ENCODE results near the gene NEDD4L.
"Not testable (repeated sequence)": the region's sequence is repeated elsewhere in the genome, so short reads cannot be mapped to it uniquely, and the experiment has no call there.

NEDD4L gene

DNA sequence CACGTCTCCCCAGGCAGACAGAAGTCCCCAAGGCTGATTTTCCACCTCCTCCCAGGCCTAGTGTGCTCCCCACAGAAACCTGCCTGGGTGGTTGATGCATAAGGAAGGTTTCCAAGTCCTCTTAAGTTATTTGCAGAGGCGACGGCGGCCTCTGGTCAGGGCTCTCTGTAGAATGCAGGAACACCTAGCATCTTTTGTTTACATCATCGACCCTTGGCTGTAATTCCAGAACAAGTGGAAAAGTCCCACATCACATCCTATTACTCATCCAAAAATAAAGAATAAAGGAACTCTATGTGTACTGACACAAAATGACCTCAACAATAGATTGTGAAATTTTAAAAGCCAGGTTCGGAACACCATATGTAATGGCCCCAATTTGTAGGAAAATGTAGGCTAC, 373.7 kb downstream of the NEDD4L start:
- Histone ChIP-seq H3K27me3 (ENCODE audit: control insufficient read depth, insufficient read depth, low read length) (no peaks in the 10 kb centered on the region), H3K4me3 (ENCODE audit: low read length) (no peak overlapping the region), H3K36me3 (ENCODE audit: control insufficient read depth, insufficient read depth, low read length) (no peaks in the 10 kb centered on the region), H3K9ac (ENCODE audit: low read length) (no peak overlapping the region), H3K4me1 (ENCODE audit: control insufficient read depth, insufficient read depth, low read length) (peaks cover 7% of the 10 kb centered on the region), H3K9me3 (ENCODE audit: control insufficient read depth, low read length) (no peaks in the 10 kb centered on the region)

DNA sequence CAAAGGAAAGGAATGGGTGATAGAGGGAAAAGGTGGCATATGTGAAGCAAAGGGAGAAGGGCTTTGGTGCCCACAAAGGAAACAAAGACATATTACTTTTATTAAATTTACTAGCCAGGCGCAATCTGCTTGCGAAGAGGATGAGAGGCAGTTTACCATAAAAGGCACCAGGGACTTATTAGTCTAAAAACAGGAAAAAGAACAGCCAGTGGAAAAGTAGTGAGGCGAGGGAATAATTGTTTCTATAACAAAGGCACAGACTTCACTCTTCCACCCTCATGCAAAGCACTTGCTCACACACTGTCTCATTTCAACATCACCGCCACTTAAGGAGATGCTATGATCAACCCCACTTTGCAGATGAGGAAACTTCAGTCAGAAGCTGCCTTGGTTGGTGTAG, 374.3 kb downstream of the NEDD4L start:
- Histone ChIP-seq H3K9ac (ENCODE audit: low read length) (no peak overlapping the region), H3K4me1 (ENCODE audit: control insufficient read depth, insufficient read depth, low read length) (peaks cover 7% of the 10 kb centered on the region), H3K4me3 (ENCODE audit: low read length) (no peak overlapping the region), H3K9me3 (ENCODE audit: control insufficient read depth, low read length) (no peaks in the 10 kb centered on the region), H3K27me3 (ENCODE audit: control insufficient read depth, insufficient read depth, low read length) (no peaks in the 10 kb centered on the region), H3K36me3 (ENCODE audit: control insufficient read depth, insufficient read depth, low read length) (no peaks in the 10 kb centered on the region)

DNA sequence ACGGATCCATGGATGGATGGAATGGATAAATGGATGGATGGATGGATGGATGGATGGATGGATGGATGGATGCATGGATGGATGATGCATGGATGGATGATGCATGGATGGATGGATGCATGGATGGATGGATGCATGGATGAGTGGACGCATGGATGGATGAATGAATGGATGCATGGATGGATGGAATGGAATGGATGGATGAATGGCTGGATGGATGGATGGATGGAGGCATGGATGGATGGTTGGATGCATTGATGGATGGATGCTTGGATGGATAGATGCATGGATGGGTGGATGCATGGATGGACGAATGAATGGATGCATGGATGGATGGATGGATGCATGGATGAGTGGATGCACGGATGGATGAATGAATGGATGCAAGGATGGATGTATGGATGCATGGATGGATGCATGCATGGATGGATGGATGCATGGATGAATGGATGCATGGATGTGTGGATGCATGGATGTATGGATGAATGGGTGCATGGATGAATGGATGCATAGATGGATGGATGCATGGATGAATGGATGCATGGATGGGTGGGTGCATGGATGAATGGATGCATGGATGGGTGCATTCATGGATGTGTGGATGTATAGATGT, 375.7 kb downstream of the NEDD4L start:
- Histone ChIP-seq H3K36me3 (ENCODE audit: control insufficient read depth, insufficient read depth, low read length) (no peaks in the 10 kb centered on the region), H3K27me3 (ENCODE audit: control insufficient read depth, insufficient read depth, low read length) (no peaks in the 10 kb centered on the region), H3K9ac (ENCODE audit: low read length) (no peak overlapping the region), H3K9me3 (ENCODE audit: control insufficient read depth, low read length) (no peaks in the 10 kb centered on the region), H3K4me3 (ENCODE audit: low read length) (no peak overlapping the region), H3K4me1 (ENCODE audit: control insufficient read depth, insufficient read depth, low read length) (no peaks in the 10 kb centered on the region)

DNA sequence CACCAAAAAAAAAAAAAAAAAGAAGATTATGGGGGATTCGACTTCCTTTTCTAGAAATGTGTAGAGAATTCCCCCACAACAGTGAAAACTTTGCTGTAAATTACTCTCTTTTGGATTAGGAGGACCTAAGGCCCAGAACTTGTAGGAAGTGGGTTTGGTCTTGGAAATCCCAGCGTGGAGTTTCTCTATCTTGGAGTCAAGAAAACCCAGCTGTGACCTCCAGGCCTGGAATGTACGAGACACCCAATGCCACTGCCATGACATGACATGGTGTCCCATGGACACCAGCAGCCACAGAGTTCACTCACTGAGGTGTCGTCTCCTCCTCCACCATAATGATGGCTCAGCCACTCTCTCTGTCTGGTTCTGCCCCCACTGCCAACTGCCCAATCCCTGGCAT, 382.6 kb downstream of the NEDD4L start:
- Histone ChIP-seq H3K36me3 (ENCODE audit: control insufficient read depth, insufficient read depth, low read length) (no peaks in the 10 kb centered on the region), H3K9ac (ENCODE audit: low read length) (no peak overlapping the region), H3K9me3 (ENCODE audit: control insufficient read depth, low read length) (no peaks in the 10 kb centered on the region), H3K4me3 (ENCODE audit: low read length) (no peak overlapping the region), H3K4me1 (ENCODE audit: control insufficient read depth, insufficient read depth, low read length) (no peaks in the 10 kb centered on the region), H3K27me3 (ENCODE audit: control insufficient read depth, insufficient read depth, low read length) (no peaks in the 10 kb centered on the region)

DNA sequence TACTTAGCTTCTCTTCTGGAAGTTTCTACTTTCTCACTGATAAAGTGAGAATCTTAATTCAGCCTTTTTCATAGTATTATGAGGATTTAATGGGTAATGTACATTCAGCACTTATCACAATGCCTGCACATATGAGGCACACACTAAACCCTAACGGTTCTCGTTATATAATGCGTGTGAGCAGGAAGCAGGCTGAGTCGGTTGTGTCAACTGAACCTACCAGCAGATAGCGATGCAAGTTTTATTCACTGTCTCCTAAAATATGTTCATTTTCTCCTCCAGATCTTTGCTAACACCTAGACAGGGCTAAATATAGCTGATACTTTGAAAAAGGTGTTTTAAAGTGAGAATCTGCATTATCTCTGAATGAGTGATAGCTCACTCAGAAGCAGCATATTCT, 383.3 kb downstream of the NEDD4L start:
- H3K9ac ChIP-seq (ENCODE audit: low read length): no peak overlapping the region
- no peak overlapping the region for H3K4me3 ChIP-seq (ENCODE audit: low read length)
- H3K9me3 ChIP-seq (ENCODE audit: control insufficient read depth, low read length): no peaks in the 10 kb centered on the region
- H3K36me3 ChIP-seq (ENCODE audit: control insufficient read depth, insufficient read depth, low read length): no peaks in the 10 kb centered on the region
- H3K27me3 ChIP-seq (ENCODE audit: control insufficient read depth, insufficient read depth, low read length): no peaks in the 10 kb centered on the region
- no peaks in the 10 kb centered on the region for H3K4me1 ChIP-seq (ENCODE audit: control insufficient read depth, insufficient read depth, low read length)

DNA sequence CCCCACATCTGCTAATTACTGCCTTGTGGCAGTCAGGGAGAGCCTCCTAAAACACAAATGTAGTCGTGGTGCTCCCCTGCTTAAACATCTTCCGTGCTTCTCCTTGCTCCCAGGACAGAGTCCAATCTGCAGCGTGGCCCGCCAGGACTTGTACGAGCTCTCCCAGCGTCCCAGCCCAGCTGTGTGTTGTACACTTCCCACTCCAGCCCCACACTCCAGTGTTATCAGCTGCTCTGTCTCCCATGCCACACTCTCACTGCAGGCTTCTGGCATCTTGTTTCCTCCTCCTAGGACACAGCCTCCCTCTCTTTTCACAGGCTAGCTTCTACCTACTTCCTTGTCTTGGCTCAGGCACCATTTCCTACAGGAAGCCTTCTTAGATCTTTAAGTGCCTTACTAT, 385.4 kb downstream of the NEDD4L start:
- no peaks in the 10 kb centered on the region for H3K27me3 ChIP-seq (ENCODE audit: control insufficient read depth, insufficient read depth, low read length)
- H3K4me3 ChIP-seq (ENCODE audit: low read length): no peak overlapping the region
- H3K9ac ChIP-seq (ENCODE audit: low read length): no peak overlapping the region
- no peaks in the 10 kb centered on the region for H3K36me3 ChIP-seq (ENCODE audit: control insufficient read depth, insufficient read depth, low read length)
- H3K4me1 ChIP-seq (ENCODE audit: control insufficient read depth, insufficient read depth, low read length): no peaks in the 10 kb centered on the region
- H3K9me3 ChIP-seq (ENCODE audit: control insufficient read depth, low read length): no peaks in the 10 kb centered on the region

DNA sequence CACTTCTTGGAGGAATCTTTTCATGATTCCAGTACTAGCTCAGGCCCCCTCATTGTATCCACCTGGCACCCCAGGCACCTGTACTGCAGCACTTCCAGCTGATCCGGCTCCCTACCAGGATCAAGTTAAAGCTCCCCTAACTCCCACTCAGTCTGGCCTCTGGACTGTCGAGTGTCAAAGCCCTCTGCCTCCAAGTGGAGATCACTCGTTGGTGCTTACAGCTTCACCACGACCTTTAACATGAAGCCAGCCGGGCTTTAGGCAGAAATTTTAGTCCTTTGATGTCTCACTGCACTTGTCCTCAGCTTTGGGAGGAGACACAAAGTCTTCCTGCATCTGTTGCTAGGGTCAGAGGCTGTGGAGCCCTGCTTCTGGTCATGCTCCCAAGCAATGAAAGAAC, 387.2 kb downstream of the NEDD4L start:
- Histone ChIP-seq H3K36me3 (ENCODE audit: control insufficient read depth, insufficient read depth, low read length) (no peaks in the 10 kb centered on the region), H3K4me3 (ENCODE audit: low read length) (no peak overlapping the region), H3K27me3 (ENCODE audit: control insufficient read depth, insufficient read depth, low read length) (no peaks in the 10 kb centered on the region), H3K9ac (ENCODE audit: low read length) (no peak overlapping the region), H3K4me1 (ENCODE audit: control insufficient read depth, insufficient read depth, low read length) (no peaks in the 10 kb centered on the region), H3K9me3 (ENCODE audit: control insufficient read depth, low read length) (no peaks in the 10 kb centered on the region)

DNA sequence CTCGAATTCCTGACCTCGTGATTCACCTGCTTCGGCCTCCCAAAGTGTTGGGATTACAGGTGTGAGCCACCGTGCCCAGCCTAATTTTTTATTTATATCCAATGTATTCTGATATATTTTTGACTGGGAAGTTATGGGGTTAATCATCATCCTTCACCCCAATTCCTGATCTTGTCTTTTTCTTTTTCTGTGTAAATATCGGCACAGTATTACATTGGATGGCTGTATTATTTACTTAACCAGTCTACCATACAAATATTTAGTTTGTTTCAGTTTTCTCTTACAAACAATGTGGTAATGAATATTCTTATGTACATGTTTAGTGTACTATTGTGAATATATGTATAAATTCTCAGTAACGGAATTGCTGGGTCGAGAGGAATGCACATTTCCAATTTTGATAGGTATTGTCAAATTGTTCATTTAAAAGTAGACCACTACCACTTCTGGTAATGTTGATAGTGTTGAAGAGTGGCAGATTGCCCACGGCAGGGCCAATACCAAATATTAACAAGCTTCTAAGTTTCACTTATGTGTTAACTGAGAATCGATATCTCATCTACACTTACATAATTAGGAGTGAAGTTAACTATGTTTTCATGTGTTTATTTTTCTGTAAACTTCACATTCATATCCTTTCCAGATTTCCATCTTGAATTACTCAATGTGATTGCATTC, 388.2 kb downstream of the NEDD4L start:
- H3K27me3 ChIP-seq (ENCODE audit: control insufficient read depth, insufficient read depth, low read length): no peaks in the 10 kb centered on the region
- no peak overlapping the region for H3K4me3 ChIP-seq (ENCODE audit: low read length)
- H3K36me3 ChIP-seq (ENCODE audit: control insufficient read depth, insufficient read depth, low read length): no peaks in the 10 kb centered on the region
- H3K4me1 ChIP-seq (ENCODE audit: control insufficient read depth, insufficient read depth, low read length): no peaks in the 10 kb centered on the region
- H3K9me3 ChIP-seq (ENCODE audit: control insufficient read depth, low read length): no peaks in the 10 kb centered on the region
- no peak overlapping the region for H3K9ac ChIP-seq (ENCODE audit: low read length)

DNA sequence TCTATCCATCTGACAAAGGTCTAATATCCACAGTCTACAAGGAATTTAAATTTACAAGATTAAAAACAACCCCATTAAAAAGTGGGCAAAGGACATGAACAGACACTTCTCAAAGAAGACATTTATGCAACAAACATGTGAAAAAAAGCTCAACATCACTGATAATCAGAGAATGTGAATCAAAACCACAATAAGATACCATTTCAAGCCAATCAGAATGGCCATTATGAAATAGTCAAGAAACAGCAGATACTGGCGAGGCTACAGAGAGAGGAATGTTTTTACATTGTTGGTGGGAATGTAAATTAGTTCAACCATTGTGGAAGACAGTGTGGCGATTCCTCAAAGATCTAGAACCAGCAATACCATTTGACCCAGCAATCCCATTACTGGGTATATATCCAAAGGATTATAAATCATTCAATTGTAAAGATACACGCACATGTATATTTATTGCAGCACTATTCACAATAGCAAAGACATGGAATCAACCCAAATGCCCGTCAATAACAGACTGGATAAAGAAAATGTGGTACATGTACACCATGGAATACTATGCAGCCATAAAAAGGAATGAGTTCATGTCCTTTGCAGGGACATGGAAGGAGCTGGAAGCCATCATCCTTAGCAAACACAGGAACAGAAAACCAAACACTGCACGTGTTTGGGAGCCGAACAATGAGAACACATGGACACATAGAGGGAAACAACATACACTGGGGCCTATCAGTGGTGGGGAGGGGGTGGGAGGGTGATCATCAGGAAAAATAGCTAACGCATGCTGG, 391.4 kb downstream of the NEDD4L start:
- not testable (repeated sequence) for H3K36me3 ChIP-seq (ENCODE audit: control insufficient read depth, insufficient read depth, low read length); H3K4me1 ChIP-seq (ENCODE audit: control insufficient read depth, insufficient read depth, low read length); H3K9ac ChIP-seq (ENCODE audit: low read length); H3K9me3 ChIP-seq (ENCODE audit: control insufficient read depth, low read length); H3K4me3 ChIP-seq (ENCODE audit: low read length); H3K27me3 ChIP-seq (ENCODE audit: control insufficient read depth, insufficient read depth, low read length)

DNA sequence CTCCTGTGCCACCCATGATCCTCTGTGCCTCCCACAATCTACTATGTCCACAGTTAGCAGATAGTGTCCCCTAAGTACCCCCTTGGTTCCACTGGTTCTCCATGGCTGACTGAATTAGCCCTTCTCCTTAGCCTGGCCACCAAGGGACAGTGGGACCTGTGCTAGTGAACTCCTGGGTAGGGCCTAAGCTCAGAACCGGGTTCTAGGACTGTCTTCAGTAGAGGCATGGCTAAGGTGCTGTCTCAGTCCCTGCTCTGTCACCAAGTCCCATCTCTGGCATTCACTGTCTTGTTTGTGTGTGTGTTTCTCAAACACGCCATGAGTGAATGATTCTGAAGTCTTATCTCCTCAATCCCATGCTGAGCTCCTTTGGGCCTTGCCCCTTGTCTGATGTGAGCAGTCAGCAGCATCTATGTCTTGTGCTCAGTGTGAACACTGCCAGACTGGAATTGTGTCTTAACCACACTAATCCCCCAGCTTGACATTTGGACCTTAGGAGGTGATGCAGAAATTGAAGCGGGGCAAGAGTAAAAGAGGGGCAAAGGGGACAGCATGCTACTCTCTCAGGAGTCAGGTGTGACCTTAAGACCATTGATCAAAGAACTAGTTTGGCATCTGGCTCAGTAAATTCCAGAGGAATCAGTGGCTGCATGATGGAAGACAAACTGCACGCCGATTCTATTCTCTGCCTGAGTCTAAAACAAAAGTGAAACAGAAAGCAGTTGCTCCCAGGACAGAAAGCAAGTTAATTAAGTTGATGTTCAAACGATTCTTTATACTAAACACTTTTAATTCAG, 394.3 kb downstream of the NEDD4L start:
- Histone ChIP-seq H3K4me3 (ENCODE audit: low read length) (peak overlapping the region; percentile 6), H3K9ac (ENCODE audit: low read length) (peak overlapping the region; percentile 3)

DNA sequence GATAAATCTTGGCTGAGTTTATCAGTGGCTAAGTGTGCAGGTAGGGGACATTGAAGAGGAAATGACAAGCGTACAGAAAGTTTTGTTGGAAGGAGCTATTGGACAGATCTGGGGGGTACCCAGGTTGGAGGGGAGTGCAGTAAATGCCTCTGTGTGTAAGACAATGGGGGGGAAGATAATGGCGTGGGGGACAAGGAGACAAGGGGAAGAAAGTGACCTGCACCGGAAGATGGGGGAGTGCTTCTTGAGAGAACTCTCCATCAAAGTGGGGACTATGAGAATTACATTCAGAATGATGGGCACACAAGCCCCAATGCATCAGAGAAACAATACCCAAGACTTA, 394.9 kb downstream of the NEDD4L start:
- Histone ChIP-seq H3K9ac (ENCODE audit: low read length) (peak overlapping the region; percentile 3), H3K4me3 (ENCODE audit: low read length) (peak overlapping the region; percentile 6), H3K27me3 (ENCODE audit: control insufficient read depth, insufficient read depth, low read length) (no peaks in the 10 kb centered on the region), H3K9me3 (ENCODE audit: control insufficient read depth, low read length) (no peaks in the 10 kb centered on the region), H3K36me3 (ENCODE audit: control insufficient read depth, insufficient read depth, low read length) (no peaks in the 10 kb centered on the region), H3K4me1 (ENCODE audit: control insufficient read depth, insufficient read depth, low read length) (peaks cover 7% of the 10 kb centered on the region)

More for the DNA sequence above, 394.3 kb downstream of the NEDD4L start:
- Histone ChIP-seq H3K36me3 (ENCODE audit: control insufficient read depth, insufficient read depth, low read length) (no peaks in the 10 kb centered on the region), H3K9me3 (ENCODE audit: control insufficient read depth, low read length) (no peaks in the 10 kb centered on the region), H3K27me3 (ENCODE audit: control insufficient read depth, insufficient read depth, low read length) (no peaks in the 10 kb centered on the region), H3K4me1 (ENCODE audit: control insufficient read depth, insufficient read depth, low read length) (peaks cover 7% of the 10 kb centered on the region)

DNA sequence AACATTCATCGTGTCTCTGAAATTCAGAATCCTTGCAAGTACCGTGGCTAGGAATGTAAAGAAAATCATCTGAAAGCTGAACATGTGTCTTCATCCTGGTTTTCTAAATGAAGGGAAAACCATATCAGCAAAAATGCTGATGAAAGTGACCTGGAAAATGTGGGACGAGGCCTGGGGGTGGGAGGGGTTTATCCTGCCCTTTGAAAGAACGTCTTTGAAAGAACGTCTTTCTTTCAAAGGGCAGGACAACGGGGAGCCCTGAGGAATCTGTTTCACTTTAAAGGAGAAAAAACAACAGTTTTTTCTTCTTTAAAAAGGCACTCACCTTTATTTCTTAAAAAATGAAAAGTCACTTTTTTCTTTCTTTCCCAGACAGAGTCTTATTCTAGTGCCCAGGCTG, 399.6 kb downstream of the NEDD4L start:
- Histone ChIP-seq H3K4me3 (ENCODE audit: low read length) (no peak overlapping the region), H3K4me1 (ENCODE audit: control insufficient read depth, insufficient read depth, low read length) (no peaks in the 10 kb centered on the region), H3K9me3 (ENCODE audit: control insufficient read depth, low read length) (no peaks in the 10 kb centered on the region), H3K36me3 (ENCODE audit: control insufficient read depth, insufficient read depth, low read length) (no peaks in the 10 kb centered on the region), H3K9ac (ENCODE audit: low read length) (no peak overlapping the region), H3K27me3 (ENCODE audit: control insufficient read depth, insufficient read depth, low read length) (no peaks in the 10 kb centered on the region)
